ENCODE measurements around the gene IFNL1. TPM values are rescaled to one million over a fixed set of nuclear protein-coding genes. Genes with fewer than 3 reads are reported as not detected.

The IFNL1 gene
- 1 to 10 TPM in 1 of 2 donors, under 1 TPM in 1; 0.29 to 1.7 TPM for total RNA-seq

GRCh38 chr19:39296055-39296645 is at the start of gene IFNL1:
TSS of gene IFNL1 (plus strand) at chr19:39296407. CDS start at chr19:39296422, 15 bp downstream.
- DNase-seq (no peak), ATAC-seq (replicated peaks in 1 of 2) (no peak)
- H3K4me3 Mint-ChIP-seq, result no peak within 1 kb of the TSS
- peaks cover 14% of the 10 kb centered on the region for H3K27me3 Mint-ChIP-seq (ENCODE audit: low read depth)
- no peaks in the 10 kb centered on the region for H3K9me3 Mint-ChIP-seq
- peaks cover 22% of the 10 kb centered on the region for H3K4me1 Mint-ChIP-seq (ENCODE audit: low read depth)
- no peaks in the 10 kb centered on the region for H3K36me3 Mint-ChIP-seq (ENCODE audit: insufficient read depth in 2 of 2)
- no peak within 1 kb of the TSS for H3K27ac Mint-ChIP-seq

DNA sequence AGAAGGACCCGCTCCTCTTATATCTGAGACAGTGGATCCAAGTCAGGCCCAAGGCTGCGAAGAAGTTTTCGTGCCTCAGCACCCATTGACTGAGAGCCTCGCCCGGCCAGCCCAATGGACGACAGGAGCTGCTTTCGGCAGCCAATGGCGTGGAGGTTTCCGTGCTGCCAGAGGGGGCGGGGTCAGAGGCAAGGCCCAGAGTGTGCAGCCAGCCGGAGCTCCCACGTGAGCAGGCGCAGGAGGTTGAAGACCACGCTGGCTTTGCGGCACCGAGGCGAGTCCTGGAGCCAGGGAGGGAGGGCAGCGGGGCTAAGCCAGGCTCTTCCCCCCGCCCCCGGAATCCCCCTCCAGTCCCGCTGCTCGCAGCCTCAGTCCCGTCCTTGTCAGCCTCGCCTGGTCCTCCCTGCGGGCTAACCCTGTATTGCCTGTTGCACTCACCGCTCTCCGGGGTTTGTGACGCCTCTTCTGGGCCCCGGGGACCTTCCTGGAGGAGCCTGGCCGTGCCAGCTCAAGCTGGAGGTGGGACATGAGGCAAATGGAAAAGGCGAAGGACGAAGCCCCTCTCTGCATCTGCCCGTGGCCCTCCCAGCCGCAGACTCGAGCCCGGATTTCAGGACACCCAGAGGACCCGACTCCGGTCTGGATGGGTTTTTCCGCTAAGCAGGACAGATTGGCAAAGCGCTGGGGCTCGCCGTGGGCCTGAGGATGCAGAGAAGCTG is 49.1 kb upstream of the IFNL1 start:
- Mint-ChIP-seq H3K27ac (no peak overlapping the region), H3K9me3 (no peaks in the 10 kb centered on the region), H3K36me3 (ENCODE audit: insufficient read depth in 2 of 2) (no peaks in the 10 kb centered on the region), H3K27me3 (ENCODE audit: low read depth) (peaks cover 7% of the 10 kb centered on the region), H3K4me1 (ENCODE audit: low read depth) (peaks cover 5% of the 10 kb centered on the region), H3K4me3 (peak overlapping the region; percentile 51 to 59)
- DNase-seq, result peak; percentile 44 to 53
- peak; percentile 70 to 74 for ATAC-seq (replicated peaks in 1 of 2)

- Mint-ChIP-seq H3K27me3 (ENCODE audit: low read depth) (peaks cover 7% of the 10 kb centered on the region), H3K27ac (no peak overlapping the region), H3K4me1 (ENCODE audit: low read depth) (peaks cover 12% of the 10 kb centered on the region), H3K36me3 (ENCODE audit: insufficient read depth in 2 of 2) (no peaks in the 10 kb centered on the region), H3K9me3 (no peaks in the 10 kb centered on the region), H3K4me3 (no peak overlapping the region)
- ATAC-seq (replicated peaks in 1 of 2) (peak; percentile 47 to 58), DNase-seq (no peak)
These were observed 48.2 kb upstream of the IFNL1 start for GRCh38 chr19:39247701-39248664.

- Mint-ChIP-seq H3K27ac (no peak within 1 kb of the TSS), H3K4me3 (no peak within 1 kb of the TSS), H3K9me3 (no peaks in the 10 kb centered on the region), H3K4me1 (ENCODE audit: low read depth) (peaks cover 12% of the 10 kb centered on the region), H3K36me3 (ENCODE audit: insufficient read depth in 2 of 2) (no peaks in the 10 kb centered on the region), H3K27me3 (ENCODE audit: low read depth) (peaks cover 7% of the 10 kb centered on the region)
- DNase-seq (no peak), ATAC-seq (replicated peaks in 1 of 2) (no peak)
These were observed 47.4 kb upstream of the IFNL1 start, which contains the start of gene IFNL4 for GRCh38 chr19:39248806-39249205. TSS of gene IFNL4 (minus strand) at chr19:39248856.

DNA sequence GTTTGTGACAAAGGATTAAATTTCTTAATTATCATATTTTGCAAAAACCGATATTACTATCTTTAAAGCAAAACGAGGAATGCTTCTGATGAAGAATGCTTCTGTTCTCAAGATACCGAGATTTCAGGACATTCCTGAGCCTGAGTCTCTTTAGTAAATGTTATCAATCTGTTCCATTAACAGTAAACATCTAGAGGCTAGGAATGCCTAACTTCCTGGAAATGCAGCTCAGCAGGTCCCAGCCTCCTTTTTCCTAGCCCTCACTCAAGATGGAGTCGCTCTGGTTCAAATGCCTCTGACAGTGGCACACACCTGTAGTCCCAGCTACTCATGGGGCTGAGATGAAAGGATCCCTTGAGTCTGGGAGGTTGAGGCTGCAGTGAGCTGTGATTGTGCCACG is 45.1 kb upstream of the IFNL1 start:
- H3K27me3 Mint-ChIP-seq (ENCODE audit: low read depth), result peaks cover 7% of the 10 kb centered on the region
- ATAC-seq (replicated peaks in 1 of 2) (no peak), DNase-seq (no peak)
- H3K4me1 Mint-ChIP-seq (ENCODE audit: low read depth), result peaks cover 12% of the 10 kb centered on the region
- H3K27ac Mint-ChIP-seq, result no peak overlapping the region
- no peak overlapping the region for H3K4me3 Mint-ChIP-seq
- no peaks in the 10 kb centered on the region for H3K36me3 Mint-ChIP-seq (ENCODE audit: insufficient read depth in 2 of 2)
- no peaks in the 10 kb centered on the region for H3K9me3 Mint-ChIP-seq

GRCh38 chr19:39251846-39252245 is 44.4 kb upstream of the IFNL1 start:
- H3K36me3 Mint-ChIP-seq (ENCODE audit: insufficient read depth in 2 of 2), result no peaks in the 10 kb centered on the region
- H3K4me1 Mint-ChIP-seq (ENCODE audit: low read depth), result peaks cover 12% of the 10 kb centered on the region
- no peak overlapping the region for H3K27ac Mint-ChIP-seq
- no peak overlapping the region for H3K4me3 Mint-ChIP-seq
- no peak for DNase-seq
- H3K27me3 Mint-ChIP-seq (ENCODE audit: low read depth), result peaks cover 7% of the 10 kb centered on the region
- no peaks in the 10 kb centered on the region for H3K9me3 Mint-ChIP-seq
- no peak for ATAC-seq (replicated peaks in 1 of 2)

DNA sequence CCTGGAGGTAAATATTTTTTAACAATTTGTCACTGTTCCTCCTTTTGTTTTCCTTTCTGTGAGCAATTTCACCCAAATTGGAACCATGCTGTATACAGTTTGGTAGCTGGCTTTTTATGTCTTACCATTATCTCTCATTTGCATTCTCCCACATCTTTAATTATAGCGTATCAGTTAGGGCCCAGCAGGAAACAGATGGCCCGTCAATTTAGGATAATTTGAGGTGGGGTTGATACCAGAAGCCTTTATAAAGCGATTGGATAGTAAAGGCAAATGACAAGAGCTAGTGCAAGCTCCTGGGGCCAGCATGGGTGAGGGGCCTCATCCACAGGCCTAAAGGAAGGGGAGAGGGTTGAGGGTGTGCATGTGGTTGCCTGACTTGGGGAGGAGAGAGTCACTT is 43.7 kb upstream of the IFNL1 start:
- ATAC-seq (replicated peaks in 1 of 2) (no peak), DNase-seq (no peak)
- no peaks in the 10 kb centered on the region for H3K36me3 Mint-ChIP-seq (ENCODE audit: insufficient read depth in 2 of 2)
- H3K4me3 Mint-ChIP-seq, result no peak overlapping the region
- no peaks in the 10 kb centered on the region for H3K9me3 Mint-ChIP-seq
- peaks cover 7% of the 10 kb centered on the region for H3K27me3 Mint-ChIP-seq (ENCODE audit: low read depth)
- H3K27ac Mint-ChIP-seq, result no peak overlapping the region
- H3K4me1 Mint-ChIP-seq (ENCODE audit: low read depth), result peaks cover 12% of the 10 kb centered on the region

- Mint-ChIP-seq H3K9me3 (no peaks in the 10 kb centered on the region), H3K27ac (no peak overlapping the region), H3K4me3 (no peak overlapping the region), H3K27me3 (ENCODE audit: low read depth) (peaks cover 7% of the 10 kb centered on the region), H3K36me3 (ENCODE audit: insufficient read depth in 2 of 2) (no peaks in the 10 kb centered on the region), H3K4me1 (ENCODE audit: low read depth) (peaks cover 20% of the 10 kb centered on the region)
- ATAC-seq (replicated peaks in 1 of 2), result no peak
- no peak for DNase-seq
These were observed 42.6 kb upstream of the IFNL1 start for GRCh38 chr19:39253374-39254149.

GRCh38 chr19:39254531-39255345 is 41.5 kb upstream of the IFNL1 start:
- Mint-ChIP-seq H3K9me3 (no peaks in the 10 kb centered on the region), H3K4me3 (no peak overlapping the region), H3K27me3 (ENCODE audit: low read depth) (no peaks in the 10 kb centered on the region), H3K4me1 (ENCODE audit: low read depth) (peaks cover 21% of the 10 kb centered on the region), H3K36me3 (ENCODE audit: insufficient read depth in 2 of 2) (no peaks in the 10 kb centered on the region), H3K27ac (no peak overlapping the region)
- no peak for DNase-seq
- no peak for ATAC-seq (replicated peaks in 1 of 2)

DNA sequence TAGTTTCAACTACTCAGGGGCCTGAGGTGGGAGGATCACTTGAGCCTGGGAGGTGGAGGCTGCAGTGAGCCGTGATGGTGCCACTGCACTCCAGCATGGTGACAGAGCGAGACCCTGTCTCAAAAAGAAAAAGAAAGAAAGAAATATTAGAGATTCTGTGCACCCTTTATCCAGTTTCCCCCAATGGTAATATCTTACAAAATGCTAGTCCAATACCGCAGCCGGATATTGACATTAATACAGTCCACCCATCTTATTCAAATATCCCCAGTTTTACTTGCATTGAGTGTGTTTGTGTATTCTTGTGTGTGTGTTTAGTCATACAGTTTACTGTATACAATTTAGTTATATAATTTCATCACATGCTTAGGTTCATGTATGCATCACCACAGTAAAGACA is 39.0 kb upstream of the IFNL1 start:
- H3K4me1 Mint-ChIP-seq (ENCODE audit: low read depth), result peaks cover 15% of the 10 kb centered on the region
- DNase-seq, result no peak
- no peak overlapping the region for H3K27ac Mint-ChIP-seq

GRCh38 chr19:39261704-39262103 is 34.5 kb upstream of the IFNL1 start:
- Mint-ChIP-seq H3K9me3 (no peaks in the 10 kb centered on the region), H3K27me3 (ENCODE audit: low read depth) (peaks cover 35% of the 10 kb centered on the region), H3K4me3 (no peak overlapping the region), H3K4me1 (ENCODE audit: low read depth) (peaks cover 13% of the 10 kb centered on the region), H3K27ac (no peak overlapping the region), H3K36me3 (ENCODE audit: insufficient read depth in 2 of 2) (peaks cover 0 to 3% of the 10 kb centered on the region in 2 donors)
- ATAC-seq (replicated peaks in 1 of 2), result no peak
- DNase-seq, result no peak

More for the DNA sequence above, 39.0 kb upstream of the IFNL1 start:
- ATAC-seq (replicated peaks in 1 of 2), result no peak
- Mint-ChIP-seq H3K9me3 (no peaks in the 10 kb centered on the region), H3K36me3 (ENCODE audit: insufficient read depth in 2 of 2) (no peaks in the 10 kb centered on the region), H3K27me3 (ENCODE audit: low read depth) (peaks cover 10% of the 10 kb centered on the region), H3K4me3 (no peak overlapping the region)

DNA sequence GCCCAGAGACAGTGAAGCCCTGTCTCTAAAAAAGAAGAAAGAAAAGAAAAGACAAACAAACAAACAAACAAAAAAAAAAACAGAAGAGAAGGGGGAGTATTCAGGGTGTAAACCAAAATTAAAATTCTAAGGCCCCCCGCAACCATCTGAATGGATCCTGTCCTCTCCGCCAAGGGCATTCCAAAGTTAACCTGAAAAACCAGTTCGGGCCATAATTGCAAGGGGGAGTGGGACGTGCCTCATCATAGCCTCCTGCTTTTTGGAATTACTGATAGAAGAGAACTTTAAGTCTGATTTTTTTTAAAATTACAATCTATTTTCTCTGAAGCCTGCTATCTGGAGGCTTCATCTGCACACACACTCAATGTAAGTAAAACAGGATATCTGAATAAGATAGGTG is 33.7 kb upstream of the IFNL1 start:
- DNase-seq (no peak), ATAC-seq (replicated peaks in 1 of 2) (no peak)
- H3K4me1 Mint-ChIP-seq (ENCODE audit: low read depth), result peaks cover 13% of the 10 kb centered on the region
- H3K27ac Mint-ChIP-seq, result no peak overlapping the region
- no peak overlapping the region for H3K4me3 Mint-ChIP-seq
- peaks cover 35% of the 10 kb centered on the region for H3K27me3 Mint-ChIP-seq (ENCODE audit: low read depth)
- H3K36me3 Mint-ChIP-seq (ENCODE audit: insufficient read depth in 2 of 2), result peaks cover 0 to 3% of the 10 kb centered on the region in 2 donors
- H3K9me3 Mint-ChIP-seq, result no peaks in the 10 kb centered on the region
